B cell (primary cell): ENCODE data around the gene ROR2. TPM values are rescaled to one million over a fixed set of nuclear protein-coding genes. Genes with fewer than 3 reads are reported as not detected.

Experiments
- ATAC-seq: fragments of 200-7000 bp; cut with Tn5 transposase; one replicate; pipeline ENCODE4 v1.10.0; 2021; ENCODE audit warnings: low read depth, mild to moderate bottlenecking, moderate number of reproducible peaks, moderate library complexity
- CTCF ChIA-PET: fragments of 350-600 bp; sonication (Branson Sonifier 250); formaldehyde crosslinking; loops from one replicate; lab custom pipeline; 2021; ENCODE audit warnings: antibody characterized with exemption, inconsistent platforms; lab: Charles Lee
- POLR2A ChIA-PET: fragments of 350-600 bp; sonication (Branson Sonifier 250); formaldehyde crosslinking; loops from one replicate; lab custom pipeline; 2021; ENCODE audit warnings: antibody characterized with exemption; lab: Charles Lee
- DNase-seq: peaks from one replicate; pipeline ENCODE4 v3.0.0; 2013
- H2AFZ ChIP-seq: 2 replicates; pipeline ENCODE4 v1.6.1; 2012; ENCODE audit warnings: mild to moderate bottlenecking, low read depth, low read length; ENCODE audit not compliant: insufficient read depth, poor library complexity, severe bottlenecking
- H3K27ac ChIP-seq, 2 donors: 1 replicate in 1 of 2; 2 replicates in 1 of 2; pipeline ENCODE4 v1.5.1; 2012 to 2013; ENCODE audit warnings: low read length in 2 of 2, mild to moderate bottlenecking in 2 of 2, moderate library complexity in 1 of 2
- H3K27me3 ChIP-seq, 4 experiments: fragments of 200-600 bp in 1 of 4; sonication (generic) in 1 of 4; replicated peaks in 1 of 4; 1 replicate in 2 of 4; 2 replicates in 2 of 4; pipeline versions ENCODE4 v1.6.1 to v1.7.0; 2013 to 2016; ENCODE audit warnings: low read length in 3 of 4, mild to moderate bottlenecking in 2 of 4, mixed read lengths in 1 of 4, moderate library complexity in 1 of 4; ENCODE audit not compliant: insufficient read depth in 4 of 4, control insufficient read depth in 3 of 4; ENCODE audit errors: control extremely low read depth in 1 of 4
- H3K36me3 ChIP-seq, 2 experiments: replicated peaks in 1 of 2; 1 replicate in 1 of 2; 2 replicates in 1 of 2; pipeline versions ENCODE4 v1.6.1 to v1.7.1; 2013; ENCODE audit warnings: low read length in 1 of 2; ENCODE audit not compliant: insufficient read depth in 2 of 2, control insufficient read depth in 1 of 2; ENCODE audit errors: control extremely low read depth in 1 of 2, extremely low read depth in 1 of 2
- H3K4me1 ChIP-seq, 2 donors: fragments of 200-600 bp in 1 of 2; sonication (generic) in 1 of 2; 1 replicate in 1 of 2; 2 replicates in 1 of 2; pipeline versions ENCODE4 v1.5.1 to v1.6.1; 2013 to 2017; ENCODE audit warnings: low read length in 2 of 2; ENCODE audit not compliant: control insufficient read depth in 2 of 2, insufficient read depth in 2 of 2
- H3K4me2 ChIP-seq: replicated peaks from 2 replicates; pipeline ENCODE3; 2012; ENCODE audit warnings: mild to moderate bottlenecking, low read depth, low read length; ENCODE audit not compliant: poor library complexity, severe bottlenecking
- H3K4me3 ChIP-seq, 5 experiments: fragments of 200-600 bp in 1 of 5; sonication (generic) in 1 of 5; 1 replicate in 3 of 5; 2 replicates in 2 of 5; pipeline versions ENCODE4 v1.5.1 to v1.7.0; 2011 to 2016; ENCODE audit warnings: low read length in 4 of 5, mild to moderate bottlenecking in 4 of 5, low read depth in 2 of 5, control low read depth in 1 of 5, moderate library complexity in 1 of 5; ENCODE audit not compliant: insufficient read depth in 1 of 5; ENCODE audit errors: control extremely low read depth in 1 of 5, extremely low read depth in 1 of 5
- H3K79me2 ChIP-seq: fragments of 200-600 bp; sonication (generic); one replicate; pipeline ENCODE4 v1.6.0; 2016; ENCODE audit warnings: low read length; ENCODE audit not compliant: control insufficient read depth, insufficient read depth
- H3K9ac ChIP-seq: fragments of 200-600 bp; sonication (generic); 2 replicates; pipeline ENCODE4 v1.6.1; 2017; ENCODE audit warnings: mild to moderate bottlenecking, low read length, moderate library complexity
- H3K9me3 ChIP-seq, 3 donors: one replicate each; pipeline versions ENCODE4 v1.6.1 to v1.7.1; 2013; ENCODE audit warnings: low read length in 2 of 3; ENCODE audit not compliant: control insufficient read depth in 2 of 3, insufficient read depth in 1 of 3; ENCODE audit errors: control extremely low read depth in 1 of 3
- H4K20me1 ChIP-seq: 2 replicates; pipeline ENCODE4 v1.6.0; 2012; ENCODE audit warnings: mild to moderate bottlenecking, low read length; ENCODE audit not compliant: insufficient read depth, control insufficient read depth, poor library complexity, severe bottlenecking
- H3K27ac Mint-ChIP-seq: one replicate; pipeline ENCODE4 v1.8.0; 2021; ENCODE audit warnings: mixed read lengths
- H3K27me3 Mint-ChIP-seq: one replicate; pipeline ENCODE4 v1.8.0; 2021; ENCODE audit warnings: mixed read lengths
- H3K4me1 Mint-ChIP-seq: one replicate; pipeline ENCODE4 v1.8.0; 2021; ENCODE audit warnings: mixed read lengths
- H3K4me3 Mint-ChIP-seq: one replicate; pipeline ENCODE4 v1.8.0; 2021; ENCODE audit warnings: mixed read lengths
- H3K9me3 Mint-ChIP-seq: one replicate; pipeline ENCODE4 v1.8.0; 2022; ENCODE audit warnings: mixed read lengths; ENCODE audit not compliant: insufficient read depth
- EZH2 ChIP-seq: IDR thresholded peaks from 2 replicates; pipeline ENCODE4 v1.6.1; 2012; ENCODE audit warnings: borderline replicate concordance, low read depth, mild to moderate bottlenecking, moderate library complexity, low read length; ENCODE audit not compliant: insufficient read depth, poor library complexity, severe bottlenecking
- WGBS: methylation state at CpG from one replicate; pipeline ENCODE4 v1.1.5; 2013; ENCODE audit warnings: missing lambda C conversion rate; ENCODE audit not compliant: insufficient coverage; 5-methylcytosine and 5-hydroxymethylcytosine counted together
- intact Hi-C: fragments of 100-400 bp; cut with micrococcal nuclease; formaldehyde crosslinking; loops from one replicate; pipeline ENCODE4 v1.10.0; 2022
- polyA plus RNA-seq: library from polyadenylated mRNA; depleted of rRNA; stranded (reverse); fragments of >200 nt; gene quantifications from 2 replicates; pipeline ENCODE4 v1.2.3, GENCODE V29; 2012
- total RNA-seq, 2 donors: library from RNA; stranded (reverse); fragments of 120-200 nt in 1 of 2; gene quantifications; 1 replicate in 1 of 2; 2 replicates in 1 of 2; pipeline versions ENCODE4 v1.2.3 to v1.2.4, GENCODE V29; 2013 to 2022
- TF ChIP-seq, protein P1 (sequence below): fragments of 200-600 bp; IDR thresholded peaks from one replicate; pipeline ENCODE4 v1.8.0; 2022; ENCODE audit warnings: antibody characterized with exemption, mild to moderate bottlenecking

ROR2 gene
- total and polyA plus RNA-seq, 2 donors (not counting 1 experiment from before 2014, with no cell fraction given), result 0.21 to 0.49 TPM

- ATAC-seq (no peak), DNase-seq (no peak)
- Histone ChIP-seq H3K27ac (no peak overlapping the region), H3K79me2 (no peaks in the 10 kb centered on the region), H3K4me3 (no peak overlapping the region), H3K9me3 (no peaks in the 10 kb centered on the region), H3K27me3 (no peaks in the 10 kb centered on the region), H3K4me2 (no peak overlapping the region), H3K4me1 (peaks cover 0 to 12% of the 10 kb centered on the region in 2 donors), H3K36me3 (no peaks in the 10 kb centered on the region), H2AFZ (no peak overlapping the region), H4K20me1 (no peaks in the 10 kb centered on the region), H3K9ac (no peak overlapping the region)
- intact Hi-C loops, result no loop called here
- Mint-ChIP-seq H3K4me3 (no peak overlapping the region), H3K27ac (no peak overlapping the region), H3K4me1 (peaks cover 13% of the 10 kb centered on the region), H3K27me3 (peaks cover 9% of the 10 kb centered on the region), H3K9me3 (no peaks in the 10 kb centered on the region)
- POLR2A ChIA-PET, result no interaction called here
- CTCF ChIA-PET, result no interaction called here
- 90% methylated on average over 10 of the region's 12 CpGs for WGBS
- TF ChIP-seq, protein P1, sequence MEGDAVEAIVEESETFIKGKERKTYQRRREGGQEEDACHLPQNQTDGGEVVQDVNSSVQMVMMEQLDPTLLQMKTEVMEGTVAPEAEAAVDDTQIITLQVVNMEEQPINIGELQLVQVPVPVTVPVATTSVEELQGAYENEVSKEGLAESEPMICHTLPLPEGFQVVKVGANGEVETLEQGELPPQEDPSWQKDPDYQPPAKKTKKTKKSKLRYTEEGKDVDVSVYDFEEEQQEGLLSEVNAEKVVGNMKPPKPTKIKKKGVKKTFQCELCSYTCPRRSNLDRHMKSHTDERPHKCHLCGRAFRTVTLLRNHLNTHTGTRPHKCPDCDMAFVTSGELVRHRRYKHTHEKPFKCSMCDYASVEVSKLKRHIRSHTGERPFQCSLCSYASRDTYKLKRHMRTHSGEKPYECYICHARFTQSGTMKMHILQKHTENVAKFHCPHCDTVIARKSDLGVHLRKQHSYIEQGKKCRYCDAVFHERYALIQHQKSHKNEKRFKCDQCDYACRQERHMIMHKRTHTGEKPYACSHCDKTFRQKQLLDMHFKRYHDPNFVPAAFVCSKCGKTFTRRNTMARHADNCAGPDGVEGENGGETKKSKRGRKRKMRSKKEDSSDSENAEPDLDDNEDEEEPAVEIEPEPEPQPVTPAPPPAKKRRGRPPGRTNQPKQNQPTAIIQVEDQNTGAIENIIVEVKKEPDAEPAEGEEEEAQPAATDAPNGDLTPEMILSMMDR, result no peak
- no peak for TF ChIP-seq EZH2
Measured at GRCh38 chr9:91800473-91801030, 149.5 kb downstream of the ROR2 start.

- no peak for DNase-seq
- Mint-ChIP-seq H3K9me3 (no peaks in the 10 kb centered on the region), H3K4me1 (peaks cover 13% of the 10 kb centered on the region), H3K27me3 (peaks cover 6% of the 10 kb centered on the region), H3K4me3 (peak overlapping the region; percentile 69), H3K27ac (no peak overlapping the region)
- ATAC-seq, result no peak
- Histone ChIP-seq H3K9ac (no peak overlapping the region), H3K4me1 (peaks cover 0 to 12% of the 10 kb centered on the region in 2 donors), H4K20me1 (no peaks in the 10 kb centered on the region), H3K27ac (peak overlapping the region in 1 of 2 donors; percentile 12), H3K4me3 (no peak overlapping the region), H3K4me2 (peak overlapping the region; percentile 37), H2AFZ (peak overlapping the region; percentile 42), H3K79me2 (no peaks in the 10 kb centered on the region), H3K27me3 (no peaks in the 10 kb centered on the region), H3K36me3 (no peaks in the 10 kb centered on the region), H3K9me3 (no peaks in the 10 kb centered on the region)
- ChIA-PET CTCF (no interaction called here), POLR2A (no interaction called here)
- TF ChIP-seq, protein P1, result no peak
- TF ChIP-seq EZH2, result no peak
- 88% methylated on average over 10 of the region's 10 CpGs for WGBS
- intact Hi-C loops, result no loop called here
Measured at GRCh38 chr9:91799113-91799744, 150.8 kb downstream of the ROR2 start.
